Uterus (tissue), 2 donors: Measurements from ENCODE around the gene DNAH10.

ENCODE experiments used
- CTCF ChIP-seq, 4 experiments: fragments of 200-600 bp in 2 of 4; fragments of 450-650 bp in 2 of 4; sonication (generic) in 2 of 4; IDR thresholded peaks; one replicate each; pipeline ENCODE4 v1.5.1; 2016 to 2019; ENCODE audit warnings: antibody characterized with exemption in 4 of 4, mild to moderate bottlenecking in 2 of 4, moderate library complexity in 1 of 4
- POLR2A ChIP-seq, 2 donors: fragments of 450-650 bp; IDR thresholded peaks; one replicate each; pipeline ENCODE4 v1.6.1; 2016; ENCODE audit warnings: antibody characterized with exemption in 2 of 2, mild to moderate bottlenecking in 1 of 2, moderate library complexity in 1 of 2

DNA sequence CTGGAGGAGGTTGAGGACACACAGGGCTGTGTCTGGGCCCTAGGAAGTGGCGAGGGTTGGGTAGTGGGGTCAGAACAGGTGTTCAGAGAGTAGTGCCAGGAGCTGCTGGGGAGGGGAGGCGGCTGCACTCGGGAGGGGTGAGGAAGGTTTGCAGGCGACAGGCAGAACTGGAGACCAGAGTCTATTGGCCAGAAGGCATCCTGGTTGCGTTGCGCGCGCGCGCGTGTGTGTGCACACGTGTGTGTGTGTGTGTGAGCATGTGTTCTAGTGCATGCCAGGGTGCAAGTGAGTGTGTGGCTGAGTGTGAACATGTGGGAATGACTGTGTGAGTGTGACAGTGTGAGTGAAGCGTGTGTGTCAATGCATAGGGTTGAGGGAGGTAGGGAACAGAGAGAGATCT is 124.2 kb downstream of the DNAH10 start:
- TF ChIP-seq CTCF (IDR thresholded peaks at IDR 0.05): no peak
- no peak for TF ChIP-seq POLR2A (IDR thresholded peaks at IDR 0.05)
